ENCODE measurements around the gene PLB1. TPM values are rescaled to one million over a fixed set of nuclear protein-coding genes. Genes with fewer than 3 reads are reported as not detected.

Gene PLB1
- total and polyA plus RNA-seq, 8 donors: 0.45 to 18.8 (median 3.4) TPM

GRCh38 chr2:28454016-28454930 is 41.6 kb upstream of the PLB1 start:
- Histone ChIP-seq H3K4me1 (peaks cover 0 to 10% (median 0%) of the 10 kb centered on the region in 4 donors), H3K9me3 (no peaks in the 10 kb centered on the region), H3K4me3 (no peak overlapping the region), H3K27ac (no peak overlapping the region), H3K36me3 (no peaks in the 10 kb centered on the region), H3K27me3 (no peaks in the 10 kb centered on the region)
- WGBS, 5 donors: 86 to 95% (median 92%) methylated on average over 13 to 14 of the region's 14 CpGs
- intact Hi-C loops (cut with DNase I; ENCODE audit: low total_unique reads): loop anchor here (5.0 kb wide), 1 partner anchor 747 kb away; no protein-coding TSS in a partner anchor
- no peak for DNase-seq
- TF ChIP-seq POLR2A (IDR thresholded peaks at IDR 0.05) (no peak), EP300 (IDR thresholded peaks at IDR 0.05) (no peak), CTCF (IDR thresholded peaks at IDR 0.05) (no peak), POLR2AphosphoS5 (IDR thresholded peaks at IDR 0.05) (no peak)

- no peak overlapping the region for H3K4me3 ChIP-seq
- H3K27ac ChIP-seq: no peak overlapping the region
- no peak for DNase-seq
- intact Hi-C loops (cut with DNase I; ENCODE audit: low total_unique reads): no loop called here
- H3K27me3 ChIP-seq: no peaks in the 10 kb centered on the region
- no peaks in the 10 kb centered on the region for H3K4me1 ChIP-seq
- TF ChIP-seq EP300 (IDR thresholded peaks at IDR 0.05): no peak
- no peak for TF ChIP-seq POLR2A (IDR thresholded peaks at IDR 0.05)
- no peak for TF ChIP-seq CTCF (IDR thresholded peaks at IDR 0.05)
- no peak for TF ChIP-seq POLR2AphosphoS5 (IDR thresholded peaks at IDR 0.05)
- WGBS, 5 donors: 62 to 74% (median 71%) methylated on average over 10 of the region's 10 CpGs
- H3K36me3 ChIP-seq: no peaks in the 10 kb centered on the region
- no peaks in the 10 kb centered on the region for H3K9me3 ChIP-seq
These were observed 38.6 kb upstream of the PLB1 start for GRCh38 chr2:28457237-28457636.

- H3K4me1 ChIP-seq: no peaks in the 10 kb centered on the region
- no peak overlapping the region for H3K27ac ChIP-seq
- intact Hi-C loops (cut with DNase I; ENCODE audit: low total_unique reads): no loop called here
- DNase-seq: no peak
- no peak for TF ChIP-seq POLR2A (IDR thresholded peaks at IDR 0.05)
- no peak for TF ChIP-seq POLR2AphosphoS5 (IDR thresholded peaks at IDR 0.05)
- no peak for TF ChIP-seq EP300 (IDR thresholded peaks at IDR 0.05)
- 14 to 49% (median 32%) methylated on average over 2 of the region's 2 CpGs for WGBS, 5 donors
- H3K4me3 ChIP-seq: no peak overlapping the region
- H3K36me3 ChIP-seq: no peaks in the 10 kb centered on the region
- H3K27me3 ChIP-seq: no peaks in the 10 kb centered on the region
- H3K9me3 ChIP-seq: no peaks in the 10 kb centered on the region
These were observed 34.8 kb upstream of the PLB1 start for GRCh38 chr2:28461056-28461455.

GRCh38 chr2:28462122-28462521 is 33.7 kb upstream of the PLB1 start:
- intact Hi-C loops (cut with DNase I; ENCODE audit: low total_unique reads): no loop called here
- TF ChIP-seq EP300 (IDR thresholded peaks at IDR 0.05) (no peak), POLR2AphosphoS5 (IDR thresholded peaks at IDR 0.05) (no peak), POLR2A (IDR thresholded peaks at IDR 0.05) (no peak), CTCF (IDR thresholded peaks at IDR 0.05) (no peak)
- Histone ChIP-seq H3K27ac (no peak overlapping the region), H3K36me3 (no peaks in the 10 kb centered on the region), H3K27me3 (no peaks in the 10 kb centered on the region), H3K9me3 (no peaks in the 10 kb centered on the region), H3K4me1 (no peaks in the 10 kb centered on the region), H3K4me3 (no peak overlapping the region)
- no peak for DNase-seq

Measured in stomach (tissue), 9 donors.